Progenitor cell of endocrine pancreas (in vitro differentiated cells): ENCODE measurements around the gene POC1A. TPM values are rescaled to one million over a fixed set of nuclear protein-coding genes. Genes with fewer than 3 reads are reported as not detected.
A peak's percentile ranks its signal among the peaks of the same experiment; 100 is the strongest.

Experiments
- DNase-seq: peaks from one replicate; pipeline ENCODE4 v3.0.0; 2021; ENCODE audit warnings: low spot score; ENCODE audit not compliant: unreplicated experiment
- H3K27ac Mint-ChIP-seq: 2 replicates; pipeline ENCODE4 v1.8.0; 2021; ENCODE audit warnings: mild to moderate bottlenecking, moderate library complexity, mixed read lengths
- H3K27me3 Mint-ChIP-seq: 2 replicates; pipeline ENCODE4 v1.8.0; 2021; ENCODE audit warnings: mixed read lengths
- H3K36me3 Mint-ChIP-seq: 2 replicates; pipeline ENCODE4 v1.8.0; 2022; ENCODE audit warnings: mixed read lengths; ENCODE audit not compliant: insufficient read depth
- H3K4me1 Mint-ChIP-seq: 2 replicates; pipeline ENCODE4 v1.8.0; 2021; ENCODE audit warnings: low read depth, mixed read lengths
- H3K4me3 Mint-ChIP-seq: 2 replicates; pipeline ENCODE4 v1.8.0; 2021; ENCODE audit warnings: low read depth, mild to moderate bottlenecking, moderate library complexity, mixed read lengths
- H3K9me3 Mint-ChIP-seq: 2 replicates; pipeline ENCODE4 v1.8.0; 2021; ENCODE audit warnings: low read depth, mixed read lengths
- total RNA-seq: library from RNA; stranded (reverse); gene quantifications from 2 replicates; pipeline ENCODE4 v1.2.1, GENCODE V29; 2021
- TF ChIP-seq, protein P1 (sequence below): fragments of 200-600 bp; sonication (generic); IDR thresholded peaks from one replicate; pipeline ENCODE4 v1.5.0; 2021; ENCODE audit warnings: antibody characterized with exemption, mild to moderate bottlenecking; ENCODE audit not compliant: unreplicated experiment

Gene POC1A
- total RNA-seq, 1 donor from 2014 or later = 14.5 TPM

GRCh38 chr3:52084954-52085680, 69.1 kb downstream of the POC1A start:
- no peaks in the 10 kb centered on the region for H3K36me3 Mint-ChIP-seq
- TF ChIP-seq, protein P1, sequence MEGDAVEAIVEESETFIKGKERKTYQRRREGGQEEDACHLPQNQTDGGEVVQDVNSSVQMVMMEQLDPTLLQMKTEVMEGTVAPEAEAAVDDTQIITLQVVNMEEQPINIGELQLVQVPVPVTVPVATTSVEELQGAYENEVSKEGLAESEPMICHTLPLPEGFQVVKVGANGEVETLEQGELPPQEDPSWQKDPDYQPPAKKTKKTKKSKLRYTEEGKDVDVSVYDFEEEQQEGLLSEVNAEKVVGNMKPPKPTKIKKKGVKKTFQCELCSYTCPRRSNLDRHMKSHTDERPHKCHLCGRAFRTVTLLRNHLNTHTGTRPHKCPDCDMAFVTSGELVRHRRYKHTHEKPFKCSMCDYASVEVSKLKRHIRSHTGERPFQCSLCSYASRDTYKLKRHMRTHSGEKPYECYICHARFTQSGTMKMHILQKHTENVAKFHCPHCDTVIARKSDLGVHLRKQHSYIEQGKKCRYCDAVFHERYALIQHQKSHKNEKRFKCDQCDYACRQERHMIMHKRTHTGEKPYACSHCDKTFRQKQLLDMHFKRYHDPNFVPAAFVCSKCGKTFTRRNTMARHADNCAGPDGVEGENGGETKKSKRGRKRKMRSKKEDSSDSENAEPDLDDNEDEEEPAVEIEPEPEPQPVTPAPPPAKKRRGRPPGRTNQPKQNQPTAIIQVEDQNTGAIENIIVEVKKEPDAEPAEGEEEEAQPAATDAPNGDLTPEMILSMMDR = no peak
- no peak for DNase-seq
- no peak overlapping the region for H3K4me3 Mint-ChIP-seq
- peaks cover 9% of the 10 kb centered on the region for H3K27me3 Mint-ChIP-seq
- no peak overlapping the region for H3K27ac Mint-ChIP-seq
- H3K4me1 Mint-ChIP-seq = peaks cover 19% of the 10 kb centered on the region
- H3K9me3 Mint-ChIP-seq = no peaks in the 10 kb centered on the region

- peaks cover 9% of the 10 kb centered on the region for H3K27me3 Mint-ChIP-seq
- no peaks in the 10 kb centered on the region for H3K9me3 Mint-ChIP-seq
- H3K4me1 Mint-ChIP-seq = peaks cover 17% of the 10 kb centered on the region
- TF ChIP-seq, protein P1 = no peak
- no peak for DNase-seq
- H3K36me3 Mint-ChIP-seq = no peaks in the 10 kb centered on the region
- no peak overlapping the region for H3K27ac Mint-ChIP-seq
- H3K4me3 Mint-ChIP-seq = no peak overlapping the region
Measured at GRCh38 chr3:52084216-52084945, 69.8 kb downstream of the POC1A start.

- H3K27ac Mint-ChIP-seq = no peak overlapping the region
- TF ChIP-seq, protein P1 = no peak
- H3K27me3 Mint-ChIP-seq = peaks cover 9% of the 10 kb centered on the region
- no peaks in the 10 kb centered on the region for H3K36me3 Mint-ChIP-seq
- H3K4me1 Mint-ChIP-seq = peaks cover 15% of the 10 kb centered on the region
- H3K4me3 Mint-ChIP-seq = no peak overlapping the region
- H3K9me3 Mint-ChIP-seq = no peaks in the 10 kb centered on the region
- DNase-seq = no peak
Measured at GRCh38 chr3:52083556-52084087, 70.6 kb downstream of the POC1A start.

DNA sequence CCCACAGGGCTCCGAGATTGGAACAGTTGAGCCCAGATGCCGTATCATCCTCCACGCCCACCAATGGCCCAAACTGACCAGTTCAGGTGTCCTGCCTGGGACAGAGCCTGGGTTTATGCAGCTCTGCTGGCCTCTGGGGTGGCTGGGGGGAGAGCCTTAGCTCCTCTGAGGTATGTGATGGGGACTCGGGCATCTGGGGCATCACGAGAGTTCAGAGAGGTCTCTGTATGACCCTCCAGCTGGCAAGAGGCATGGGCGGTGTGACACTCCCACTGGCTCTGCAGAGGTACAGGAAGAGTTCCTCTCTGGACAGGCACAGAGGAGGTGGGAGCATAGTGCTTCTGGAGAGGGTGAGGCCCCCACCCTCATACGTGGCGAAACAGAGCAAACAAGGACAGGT, 71.3 kb downstream of the POC1A start:
- H3K4me1 Mint-ChIP-seq = peaks cover 15% of the 10 kb centered on the region
- no peak for DNase-seq
- H3K27ac Mint-ChIP-seq = no peak overlapping the region
- H3K36me3 Mint-ChIP-seq = no peaks in the 10 kb centered on the region
- TF ChIP-seq, protein P1 = no peak
- H3K27me3 Mint-ChIP-seq = peaks cover 9% of the 10 kb centered on the region
- no peak overlapping the region for H3K4me3 Mint-ChIP-seq
- H3K9me3 Mint-ChIP-seq = no peaks in the 10 kb centered on the region

GRCh38 chr3:52080830-52081719, 73.1 kb downstream of the POC1A start:
- Mint-ChIP-seq H3K36me3 (no peaks in the 10 kb centered on the region), H3K4me1 (peaks cover 15% of the 10 kb centered on the region), H3K4me3 (no peak overlapping the region), H3K9me3 (no peaks in the 10 kb centered on the region), H3K27me3 (peaks cover 9% of the 10 kb centered on the region), H3K27ac (peak overlapping the region; percentile 26)
- no peak for DNase-seq
- TF ChIP-seq, protein P1 = no peak
